ENCODE data around the gene CPNE4. TPM values are rescaled to one million over a fixed set of nuclear protein-coding genes. Genes with fewer than 3 reads are reported as not detected.
A peak's percentile ranks its signal among the peaks of the same experiment; 100 is the strongest.

The CPNE4 gene
- total RNA-seq, 1 donor from 2014 or later, result 0.20 TPM

GRCh38 chr3:131880948-131881347 lies 153.9 kb downstream of the CPNE4 start:
- DNase-seq, result no peak

- no peak for DNase-seq
These were observed 166.6 kb downstream of the CPNE4 start for GRCh38 chr3:131868203-131868602.

- no peak for DNase-seq
These were observed 178.6 kb downstream of the CPNE4 start for GRCh38 chr3:131856171-131856570.

DNA sequence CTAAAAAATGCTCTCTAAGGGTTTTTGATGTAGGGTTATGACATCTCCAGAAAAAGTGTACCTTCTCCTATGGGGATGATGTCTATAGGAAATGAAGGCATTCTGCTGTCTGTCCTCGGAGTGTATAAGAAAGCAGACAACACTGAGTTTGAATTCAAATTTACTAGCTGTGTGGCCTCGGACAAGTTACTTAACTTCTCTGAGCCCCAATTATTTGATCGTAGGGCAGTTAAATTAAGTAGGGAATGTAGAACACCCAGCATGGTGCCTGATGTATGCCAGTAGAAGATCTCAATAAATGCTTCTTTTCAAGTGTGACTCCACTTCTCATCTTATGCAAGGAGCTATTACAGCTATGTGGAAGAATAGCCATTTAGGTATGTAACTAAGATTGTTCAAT lies 184.6 kb downstream of the CPNE4 start:
- DNase-seq, result no peak

DNA sequence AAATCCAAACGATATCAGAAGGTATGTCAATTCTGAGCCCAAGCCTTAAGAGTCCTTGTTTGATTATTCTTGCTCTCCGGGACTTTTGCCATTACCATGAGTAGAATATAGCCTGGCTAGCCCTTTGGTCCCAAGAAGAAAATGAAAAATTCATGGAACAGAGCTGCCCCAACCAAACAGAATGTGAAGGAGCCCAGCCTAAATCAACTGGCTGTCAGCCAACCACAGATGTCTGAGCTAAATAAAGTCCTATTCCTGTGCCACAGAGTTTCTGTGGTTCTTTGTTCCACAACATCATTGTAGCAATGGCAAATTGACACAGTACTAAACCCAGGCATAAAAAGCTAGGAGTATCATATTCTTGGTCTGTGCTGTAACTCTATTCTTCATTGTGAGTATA lies 185.2 kb downstream of the CPNE4 start:
- DNase-seq, result no peak

DNA sequence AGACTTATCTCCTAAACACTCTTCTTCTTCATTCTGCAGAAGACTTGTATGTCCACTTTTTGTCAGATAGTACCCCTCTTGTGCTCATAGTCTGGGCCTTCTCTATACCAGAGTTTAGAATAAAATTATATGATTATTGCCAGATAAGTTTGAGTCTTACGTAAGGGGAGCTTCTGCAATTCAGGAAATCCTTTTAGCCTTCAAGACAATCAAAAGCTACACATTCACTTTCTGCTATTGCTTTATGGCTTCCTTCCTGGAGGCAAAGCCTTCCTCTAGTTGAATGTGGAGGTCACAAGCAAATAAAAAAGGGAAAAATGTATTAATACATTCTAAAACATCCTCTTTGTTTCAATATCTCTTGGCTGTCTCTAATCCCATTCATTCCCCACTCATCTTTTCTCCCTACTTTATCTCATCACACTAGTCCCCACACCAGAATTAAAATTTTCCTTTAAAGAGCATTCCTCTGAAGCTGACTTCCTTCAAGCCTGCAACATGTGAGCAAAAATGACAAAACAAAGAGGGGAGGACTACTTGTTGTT lies 186.8 kb downstream of the CPNE4 start:
- DNase-seq, result no peak

- DNase-seq, result no peak
These were observed 188.4 kb downstream of the CPNE4 start for GRCh38 chr3:131846296-131846924.

- no peak for DNase-seq
These were observed 191.6 kb downstream of the CPNE4 start for GRCh38 chr3:131843174-131843573.

DNA sequence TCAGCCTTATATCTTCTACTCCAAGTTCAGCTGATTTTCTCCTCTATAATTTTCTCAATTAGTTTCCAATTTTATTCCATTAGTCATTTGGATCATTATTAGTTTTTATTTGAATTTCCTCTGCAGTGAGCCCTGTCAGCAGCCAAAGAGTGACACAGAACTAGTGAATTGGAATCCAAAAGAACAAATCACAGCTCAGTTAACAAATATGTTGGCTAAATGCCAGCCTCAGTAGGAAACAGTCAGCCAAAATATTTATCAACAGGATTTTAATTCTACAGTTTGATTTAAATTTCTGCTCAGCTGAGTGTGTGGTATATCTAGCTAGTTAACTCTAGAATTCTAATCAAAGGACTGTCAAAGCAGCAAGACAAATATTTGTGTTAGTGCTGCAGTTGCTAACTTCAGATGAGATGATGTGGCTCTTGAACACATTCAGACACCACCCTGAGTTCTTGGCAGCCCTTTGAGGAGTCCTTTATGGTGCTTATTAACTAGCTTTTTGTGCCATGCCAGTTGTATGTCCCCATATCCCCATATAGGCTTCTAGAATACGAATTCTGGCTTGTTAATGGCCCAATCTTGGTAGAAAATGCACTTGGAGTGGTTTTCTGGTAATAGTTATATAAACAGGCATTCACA lies 194.5 kb downstream of the CPNE4 start:
- DNase-seq, result peak; percentile 3

DNA sequence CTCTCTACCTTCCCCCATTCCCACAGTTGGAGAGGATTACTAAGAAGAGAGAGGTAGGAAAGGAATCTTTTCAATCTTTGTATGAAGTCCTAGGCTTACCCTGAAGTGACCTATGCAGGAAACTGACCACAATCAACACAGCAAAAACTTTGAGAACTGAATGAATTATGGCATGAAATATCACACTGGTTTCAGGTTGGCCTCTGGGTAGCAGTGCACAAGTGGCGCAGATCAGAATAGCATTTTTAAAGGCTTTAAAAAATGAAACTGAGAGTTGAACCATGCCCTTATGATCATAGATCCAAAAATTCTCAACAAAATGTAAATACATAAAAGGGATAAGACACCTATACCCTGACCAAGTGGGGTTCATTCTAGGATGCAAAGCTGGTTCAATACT lies 198.9 kb downstream of the CPNE4 start:
- no peak for DNase-seq

DNA sequence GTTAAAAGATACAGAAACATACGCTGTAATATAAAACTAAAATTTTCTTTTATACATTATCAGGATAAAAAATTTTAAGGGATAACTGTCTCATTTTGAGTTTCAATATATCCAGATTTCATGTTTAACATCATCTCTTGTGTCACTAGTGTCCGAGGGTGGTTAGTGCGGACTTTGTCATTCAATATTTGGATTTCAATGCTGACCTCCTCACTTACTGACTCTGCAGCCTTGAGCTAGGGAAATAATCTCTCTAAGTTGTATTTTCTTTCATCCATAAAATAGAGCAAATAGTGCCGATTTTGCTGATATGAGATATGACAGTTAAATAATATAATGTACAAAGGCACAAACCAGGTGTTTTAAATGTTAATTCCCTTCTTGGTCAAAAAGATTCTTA lies 203.2 kb downstream of the CPNE4 start:
- DNase-seq, result no peak

DNA sequence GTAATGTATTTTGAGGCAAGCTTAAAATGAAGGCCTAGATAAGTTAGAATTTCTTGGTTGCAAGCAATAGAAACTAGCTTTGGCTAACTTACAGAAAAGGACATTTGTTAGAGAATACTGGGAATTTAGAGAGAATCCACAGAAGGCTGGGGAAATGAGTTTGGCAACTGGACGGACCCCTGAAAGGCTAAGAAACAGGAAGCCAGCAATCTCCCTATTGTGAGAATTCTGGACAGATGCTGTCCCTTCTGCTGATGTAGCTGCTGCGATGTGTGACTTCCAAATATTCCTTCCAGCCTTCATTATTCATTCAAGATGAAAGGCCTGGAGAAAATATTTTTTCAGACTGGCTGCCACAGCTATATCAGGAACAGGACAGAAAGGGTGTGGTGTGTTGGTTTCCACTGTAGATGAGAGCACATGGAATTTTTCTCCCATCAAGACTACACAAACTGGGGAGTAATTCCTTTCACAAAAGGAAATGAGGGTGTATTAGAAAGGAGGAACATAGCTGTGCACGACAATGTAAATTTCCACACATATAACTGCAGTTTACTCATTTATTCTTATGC lies 213.5 kb downstream of the CPNE4 start:
- DNase-seq, result no peak

GRCh38 chr3:131819381-131820055 lies 215.3 kb downstream of the CPNE4 start:
- peak; percentile 19 for DNase-seq

- no peak for DNase-seq
These were observed 222.4 kb downstream of the CPNE4 start for GRCh38 chr3:131812433-131812832.

DNA sequence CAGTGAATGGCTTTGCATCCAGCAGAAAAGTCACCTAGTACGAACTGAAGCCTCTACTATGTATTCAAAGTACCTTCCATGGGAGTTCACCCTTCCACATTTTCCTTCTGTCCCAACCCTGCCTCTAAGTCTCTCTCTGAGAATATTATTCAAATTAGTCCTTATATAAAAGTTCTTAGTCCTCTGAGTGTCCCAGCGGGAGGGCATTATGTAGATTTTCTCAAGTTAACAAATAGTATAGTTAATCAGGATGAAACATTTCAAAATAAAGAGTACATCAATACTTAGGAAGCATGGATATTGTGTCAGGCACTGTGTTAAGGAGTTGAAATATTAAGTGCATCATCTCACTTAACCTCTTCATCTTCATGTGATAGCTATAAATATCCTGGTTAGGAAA lies 223.3 kb downstream of the CPNE4 start:
- no peak for DNase-seq

DNA sequence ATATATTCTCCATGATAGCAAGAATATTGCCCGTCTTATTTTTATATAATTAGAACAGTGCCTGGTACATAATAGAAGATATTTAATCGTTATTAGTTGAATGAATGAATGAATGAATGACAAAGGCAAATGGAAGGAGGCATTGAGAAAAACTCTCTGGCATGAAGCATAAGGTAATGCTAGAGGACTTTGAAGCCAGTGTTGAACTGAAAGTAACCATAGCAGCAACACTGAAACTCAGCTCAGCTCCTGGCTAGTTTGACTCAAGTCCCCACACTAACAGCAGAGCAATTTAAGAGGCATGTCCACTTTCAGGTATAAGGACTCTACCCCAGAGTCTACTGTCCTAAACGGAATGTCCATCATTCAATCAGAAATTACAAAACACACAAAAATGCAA lies 227.0 kb downstream of the CPNE4 start:
- no peak for DNase-seq

GRCh38 chr3:131806736-131807135 lies 228.1 kb downstream of the CPNE4 start:
- DNase-seq, result no peak

DNA sequence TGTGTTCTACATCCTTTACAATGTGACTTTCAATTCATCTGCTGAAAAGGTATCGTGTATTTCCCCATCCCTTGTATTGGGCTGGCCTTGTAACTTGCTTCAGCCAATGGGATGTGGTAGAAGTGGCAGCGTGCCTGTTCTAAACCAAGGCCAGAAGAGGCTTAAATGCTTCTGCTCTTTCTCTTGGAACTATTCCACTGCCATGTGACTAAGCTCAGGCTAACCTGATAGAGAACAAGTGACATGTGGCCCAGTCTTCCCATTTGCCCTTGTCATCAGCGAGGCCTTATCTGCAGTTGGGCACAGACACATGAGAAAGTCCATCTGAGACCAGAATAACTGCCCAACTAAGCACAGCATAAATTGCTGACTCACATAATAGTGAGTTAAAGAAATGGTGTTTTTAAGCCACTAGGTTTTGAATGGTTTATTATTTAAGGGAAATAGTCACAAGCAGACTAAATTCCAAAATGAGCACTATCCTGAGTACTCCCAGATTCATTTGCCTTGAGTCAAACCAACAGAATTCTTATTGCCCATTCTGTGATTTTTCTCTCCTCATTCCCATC lies 230.2 kb downstream of the CPNE4 start:
- DNase-seq, result no peak

- no peak for DNase-seq
These were observed 231.7 kb downstream of the CPNE4 start for GRCh38 chr3:131803113-131803512.

DNA sequence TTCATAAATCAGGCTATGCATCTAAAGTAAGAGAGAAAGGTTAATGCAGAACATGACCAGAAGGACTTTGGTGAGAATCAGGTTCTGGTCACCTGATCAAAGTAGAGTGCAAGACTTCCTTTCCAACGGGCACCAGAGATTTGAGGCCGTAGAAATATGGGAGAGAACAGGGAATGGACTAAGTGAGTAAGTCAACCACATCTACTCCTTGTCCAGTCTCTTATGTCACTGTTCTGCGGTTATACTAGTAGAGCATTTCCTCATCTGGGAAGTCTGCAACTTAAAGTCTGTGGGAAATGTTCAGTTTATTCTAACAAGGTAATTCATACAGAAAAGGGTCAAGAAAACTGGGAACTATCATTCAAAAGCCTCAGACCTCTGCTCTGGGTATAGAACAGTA lies 232.8 kb downstream of the CPNE4 start:
- no peak for DNase-seq

- DNase-seq, result no peak
These were observed 233.2 kb downstream of the CPNE4 start for GRCh38 chr3:131801566-131801965.

GRCh38 chr3:131797776-131798175 lies 237.0 kb downstream of the CPNE4 start:
- DNase-seq, result no peak

Measured in skin of body (tissue), 2 donors.